Measurements from ENCODE around the gene ANKAR. TPM values are rescaled to one million over a fixed set of nuclear protein-coding genes. Genes with fewer than 3 reads are reported as not detected.
A peak's percentile ranks its signal among the peaks of the same experiment; 100 is the strongest.

ANKAR gene
- total and polyA plus RNA-seq, 2 of the 8 experiments (the other 6 are each of a cell fraction or from before 2014, with no cell fraction given), result 0.56 to 1.7 TPM

DNA sequence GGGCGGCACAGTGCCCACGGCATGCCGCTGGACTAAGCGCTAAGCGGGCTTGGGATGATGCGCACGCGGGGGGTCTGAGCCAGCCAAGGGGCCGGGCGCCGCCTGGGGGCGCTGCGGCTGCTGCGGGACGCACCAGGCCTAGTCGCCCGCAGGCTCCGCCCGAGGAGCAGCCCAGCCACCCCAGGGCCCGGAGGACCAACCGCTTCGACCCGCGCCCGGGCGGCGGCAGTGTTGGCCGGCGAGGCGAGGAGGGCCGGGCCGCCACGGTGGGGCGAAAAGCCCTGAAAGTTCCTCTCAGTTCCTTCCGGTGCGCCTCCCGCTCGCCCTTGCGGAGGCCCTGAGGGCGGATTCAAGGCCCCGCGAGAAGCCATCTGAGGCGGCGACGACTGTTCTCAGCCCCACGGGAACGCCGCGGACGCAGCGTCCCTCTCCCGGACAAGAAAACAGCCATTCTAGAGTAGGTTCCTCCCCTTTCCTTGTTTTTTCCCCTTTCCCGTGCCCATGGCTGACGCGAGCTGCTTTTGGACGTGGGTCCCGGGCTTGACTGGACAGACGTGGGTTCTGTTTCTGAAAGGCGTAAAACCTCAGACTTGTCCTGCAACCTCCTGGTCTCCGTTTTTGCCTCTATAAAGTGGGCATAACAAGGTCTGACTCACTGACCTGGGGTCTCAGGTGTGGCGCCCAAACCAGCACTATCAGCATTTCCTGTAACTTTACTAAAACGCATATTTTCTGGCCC lies at the start of gene ANKAR (continued):
- TF ChIP-seq RBBP5 (IDR thresholded peaks at IDR 0.05; ENCODE audit: borderline replicate concordance, low read depth, low read length), result peak; percentile 34
- TF ChIP-seq SP1 (IDR thresholded peaks at IDR 0.05; ENCODE audit: low read depth, low read length), result no peak
- TF ChIP-seq EGR1 (IDR thresholded peaks at IDR 0.05; ENCODE audit: borderline replicate concordance, low read depth, low read length), result 0 out of 2 replicates have a peak, but pooled peaks have one; percentile 48
- no peak for TF ChIP-seq JUND (IDR thresholded peaks at IDR 0.05; ENCODE audit: low read length)
- peak; percentile 27 for TF ChIP-seq HDAC6 (IDR thresholded peaks at IDR 0.05; ENCODE audit: low read depth, low read length)
- TF ChIP-seq, protein P1, sequence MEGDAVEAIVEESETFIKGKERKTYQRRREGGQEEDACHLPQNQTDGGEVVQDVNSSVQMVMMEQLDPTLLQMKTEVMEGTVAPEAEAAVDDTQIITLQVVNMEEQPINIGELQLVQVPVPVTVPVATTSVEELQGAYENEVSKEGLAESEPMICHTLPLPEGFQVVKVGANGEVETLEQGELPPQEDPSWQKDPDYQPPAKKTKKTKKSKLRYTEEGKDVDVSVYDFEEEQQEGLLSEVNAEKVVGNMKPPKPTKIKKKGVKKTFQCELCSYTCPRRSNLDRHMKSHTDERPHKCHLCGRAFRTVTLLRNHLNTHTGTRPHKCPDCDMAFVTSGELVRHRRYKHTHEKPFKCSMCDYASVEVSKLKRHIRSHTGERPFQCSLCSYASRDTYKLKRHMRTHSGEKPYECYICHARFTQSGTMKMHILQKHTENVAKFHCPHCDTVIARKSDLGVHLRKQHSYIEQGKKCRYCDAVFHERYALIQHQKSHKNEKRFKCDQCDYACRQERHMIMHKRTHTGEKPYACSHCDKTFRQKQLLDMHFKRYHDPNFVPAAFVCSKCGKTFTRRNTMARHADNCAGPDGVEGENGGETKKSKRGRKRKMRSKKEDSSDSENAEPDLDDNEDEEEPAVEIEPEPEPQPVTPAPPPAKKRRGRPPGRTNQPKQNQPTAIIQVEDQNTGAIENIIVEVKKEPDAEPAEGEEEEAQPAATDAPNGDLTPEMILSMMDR (IDR thresholded peaks at IDR 0.05; ENCODE audit: control extremely low read depth in 1 of 3, insufficient read depth in 1 of 3, low read depth in 1 of 3, low read length in 3 of 3), result peak; percentile 80 to 92 (median 89)
- 0 out of 2 replicates have a peak, but pooled peaks have one; percentile 42 for TF ChIP-seq GABPA (IDR thresholded peaks at IDR 0.05; ENCODE audit: borderline replicate concordance, insufficient read depth, low read length)
- TF ChIP-seq POLR2AphosphoS5 (IDR thresholded peaks at IDR 0.05; ENCODE audit: low read depth, low read length), result peak; percentile 33
- TF ChIP-seq TCF12 (IDR thresholded peaks at IDR 0.05; ENCODE audit: low read depth, low read length), result 0 out of 2 replicates have a peak, but pooled peaks have one; percentile 44
- TF ChIP-seq, protein P2, sequence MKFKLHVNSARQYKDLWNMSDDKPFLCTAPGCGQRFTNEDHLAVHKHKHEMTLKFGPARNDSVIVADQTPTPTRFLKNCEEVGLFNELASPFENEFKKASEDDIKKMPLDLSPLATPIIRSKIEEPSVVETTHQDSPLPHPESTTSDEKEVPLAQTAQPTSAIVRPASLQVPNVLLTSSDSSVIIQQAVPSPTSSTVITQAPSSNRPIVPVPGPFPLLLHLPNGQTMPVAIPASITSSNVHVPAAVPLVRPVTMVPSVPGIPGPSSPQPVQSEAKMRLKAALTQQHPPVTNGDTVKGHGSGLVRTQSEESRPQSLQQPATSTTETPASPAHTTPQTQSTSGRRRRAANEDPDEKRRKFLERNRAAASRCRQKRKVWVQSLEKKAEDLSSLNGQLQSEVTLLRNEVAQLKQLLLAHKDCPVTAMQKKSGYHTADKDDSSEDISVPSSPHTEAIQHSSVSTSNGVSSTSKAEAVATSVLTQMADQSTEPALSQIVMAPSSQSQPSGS (IDR thresholded peaks at IDR 0.05; ENCODE audit: low read length), result no peak
- no peak for TF ChIP-seq SP2 (IDR thresholded peaks at IDR 0.05; ENCODE audit: low read length)
- TF ChIP-seq CEBPB (IDR thresholded peaks at IDR 0.05; ENCODE audit: low read depth, low read length), result no peak
- no peak for TF ChIP-seq SIRT6 (IDR thresholded peaks at IDR 0.05; ENCODE audit: low read length)
- TF ChIP-seq, protein P3, sequence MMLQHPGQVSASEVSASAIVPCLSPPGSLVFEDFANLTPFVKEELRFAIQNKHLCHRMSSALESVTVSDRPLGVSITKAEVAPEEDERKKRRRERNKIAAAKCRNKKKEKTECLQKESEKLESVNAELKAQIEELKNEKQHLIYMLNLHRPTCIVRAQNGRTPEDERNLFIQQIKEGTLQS (IDR thresholded peaks at IDR 0.05; ENCODE audit: insufficient read depth, low read depth, low read length), result no peak
